ENCODE measurements around the gene SHISA9. TPM values are rescaled to one million over a fixed set of nuclear protein-coding genes. Genes with fewer than 3 reads are reported as not detected.

Gene SHISA9
- total and polyA plus RNA-seq, 4 donors, result under 0.01 to 0.08 (median 0.07) TPM; not detected in 1

- Histone ChIP-seq H3K27ac (ENCODE audit: low read depth in 1 of 2, low read length in 2 of 2) (no peak overlapping the region), H3K27me3 (ENCODE audit: control insufficient read depth in 4 of 4, insufficient read depth in 4 of 4, low read length in 3 of 4) (no peaks in the 10 kb centered on the region), H3K9me3 (ENCODE audit: control insufficient read depth in 4 of 4, low read length in 3 of 4) (no peaks in the 10 kb centered on the region), H3K4me3 (ENCODE audit: low read depth in 1 of 3, low read length in 3 of 3) (no peak overlapping the region), H3K4me1 (ENCODE audit: control insufficient read depth in 4 of 4, insufficient read depth in 4 of 4, low read length in 3 of 4) (no peaks in the 10 kb centered on the region), H3K9ac (ENCODE audit: low read depth in 1 of 2, low read length in 2 of 2) (no peak overlapping the region), H3K36me3 (ENCODE audit: control insufficient read depth in 4 of 4, insufficient read depth in 3 of 4, low read depth in 1 of 4, low read length in 3 of 4) (no peaks in the 10 kb centered on the region)
- WGBS, result 87% methylated on average over 2 of the region's 2 CpGs
- TF ChIP-seq MAX (IDR thresholded peaks at IDR 0.05) (no peak), NR2F2 (IDR thresholded peaks at IDR 0.05) (no peak), SP1 (IDR thresholded peaks at IDR 0.05) (no peak), REST (IDR thresholded peaks at IDR 0.05) (no peak), ZBTB33 (IDR thresholded peaks at IDR 0.05) (no peak), YY1 (IDR thresholded peaks at IDR 0.05) (no peak), FOXA1 (IDR thresholded peaks at IDR 0.05) (no peak), CTCF (IDR thresholded peaks at IDR 0.05; ENCODE audit: low read depth, low read length, missing input control) (no peak), GABPA (IDR thresholded peaks at IDR 0.05 in 1 of 2, conservative IDR thresholded peaks at IDR 0.05 in 1 of 2) (no peak), HNF4G (IDR thresholded peaks at IDR 0.05) (no peak), HNF4A (conservative IDR thresholded peaks at IDR 0.05) (no peak), TAF1 (conservative IDR thresholded peaks at IDR 0.05) (no peak)
- no peak for DNase-seq (ENCODE audit: low spot score)
Measured at GRCh38 chr16:13062219-13062618, 160.8 kb downstream of the SHISA9 start.

- WGBS, result 92% methylated on average over 10 of the region's 10 CpGs
- Histone ChIP-seq H3K27ac (ENCODE audit: low read depth in 1 of 2, low read length in 2 of 2) (no peak overlapping the region), H3K9ac (ENCODE audit: low read depth in 1 of 2, low read length in 2 of 2) (no peak overlapping the region), H3K36me3 (ENCODE audit: control insufficient read depth in 4 of 4, insufficient read depth in 3 of 4, low read depth in 1 of 4, low read length in 3 of 4) (no peaks in the 10 kb centered on the region), H3K4me3 (ENCODE audit: low read depth in 1 of 3, low read length in 3 of 3) (no peak overlapping the region), H3K4me1 (ENCODE audit: control insufficient read depth in 4 of 4, insufficient read depth in 4 of 4, low read length in 3 of 4) (no peaks in the 10 kb centered on the region), H3K27me3 (ENCODE audit: control insufficient read depth in 4 of 4, insufficient read depth in 4 of 4, low read length in 3 of 4) (no peaks in the 10 kb centered on the region), H3K9me3 (ENCODE audit: control insufficient read depth in 4 of 4, low read length in 3 of 4) (no peaks in the 10 kb centered on the region)
- DNase-seq (ENCODE audit: low spot score), result no peak
- TF ChIP-seq RAD21 (IDR thresholded peaks at IDR 0.05) (no peak), NR2F2 (IDR thresholded peaks at IDR 0.05) (no peak)
Measured at GRCh38 chr16:13063457-13063856, 162.1 kb downstream of the SHISA9 start.
